ENCODE data around the gene CNOT4.

Gene CNOT4

GRCh38 chr7:135372222-135372621, 137.7 kb downstream of the CNOT4 start:
- no peak for TF ChIP-seq CTCF (IDR thresholded peaks at IDR 0.05; ENCODE audit: low read depth, low read length)
- in situ Hi-C loops (cut with HindIII; ENCODE audit: low sequenced_read_pairs): no loop called here
- H3K4me3 ChIP-seq (ENCODE audit: low read depth, low read length): no peak overlapping the region
- DNase-seq (ENCODE audit: low read depth, low spot score): no peak

GRCh38 chr7:135370656-135371055, 139.2 kb downstream of the CNOT4 start:
- no peak for TF ChIP-seq CTCF (IDR thresholded peaks at IDR 0.05; ENCODE audit: low read depth, low read length)
- H3K4me3 ChIP-seq (ENCODE audit: low read depth, low read length): no peak overlapping the region
- in situ Hi-C loops (cut with HindIII; ENCODE audit: low sequenced_read_pairs): no loop called here
- DNase-seq (ENCODE audit: low read depth, low spot score): no peak

GRCh38 chr7:135369405-135369804, 140.5 kb downstream of the CNOT4 start:
- in situ Hi-C loops (cut with HindIII; ENCODE audit: low sequenced_read_pairs): no loop called here
- no peak for TF ChIP-seq CTCF (IDR thresholded peaks at IDR 0.05; ENCODE audit: low read depth, low read length)
- no peak overlapping the region for H3K4me3 ChIP-seq (ENCODE audit: low read depth, low read length)
- no peak for DNase-seq (ENCODE audit: low read depth, low spot score)

GRCh38 chr7:135368416-135369186, 141.3 kb downstream of the CNOT4 start:
- in situ Hi-C loops (cut with HindIII; ENCODE audit: low sequenced_read_pairs): no loop called here
- DNase-seq (ENCODE audit: low read depth, low spot score): no peak
- TF ChIP-seq CTCF (IDR thresholded peaks at IDR 0.05; ENCODE audit: low read depth, low read length): no peak
- no peak overlapping the region for H3K4me3 ChIP-seq (ENCODE audit: low read depth, low read length)

- in situ Hi-C loops (cut with HindIII; ENCODE audit: low sequenced_read_pairs): no loop called here
- H3K4me3 ChIP-seq (ENCODE audit: low read depth, low read length): no peak overlapping the region
- DNase-seq (ENCODE audit: low read depth, low spot score): no peak
- no peak for TF ChIP-seq CTCF (IDR thresholded peaks at IDR 0.05; ENCODE audit: low read depth, low read length)
Measured at GRCh38 chr7:135366843-135367508, 142.9 kb downstream of the CNOT4 start.

GRCh38 chr7:135365721-135366120, 144.2 kb downstream of the CNOT4 start:
- in situ Hi-C loops (cut with HindIII; ENCODE audit: low sequenced_read_pairs): no loop called here

More at GRCh38 chr7:135365721-135366120, 144.2 kb downstream of the CNOT4 start:
- DNase-seq (ENCODE audit: low read depth, low spot score): no peak
- TF ChIP-seq CTCF (IDR thresholded peaks at IDR 0.05; ENCODE audit: low read depth, low read length): no peak
- H3K4me3 ChIP-seq (ENCODE audit: low read depth, low read length): no peak overlapping the region
